HG03196 (cell line): ENCODE data around the gene SAC3D1.
A peak's percentile ranks its signal among the peaks of the same experiment; 100 is the strongest.
"Not testable (repeated sequence)": the region's sequence is repeated elsewhere in the genome, so short reads cannot be mapped to it uniquely, and the experiment has no call there.

Experiments
- ATAC-seq: cut with Tn5 transposase; IDR thresholded peaks from one replicate; pipeline ENCODE4 v1.9.1; 2021; ENCODE audit not compliant: unreplicated experiment

SAC3D1 gene

DNA sequence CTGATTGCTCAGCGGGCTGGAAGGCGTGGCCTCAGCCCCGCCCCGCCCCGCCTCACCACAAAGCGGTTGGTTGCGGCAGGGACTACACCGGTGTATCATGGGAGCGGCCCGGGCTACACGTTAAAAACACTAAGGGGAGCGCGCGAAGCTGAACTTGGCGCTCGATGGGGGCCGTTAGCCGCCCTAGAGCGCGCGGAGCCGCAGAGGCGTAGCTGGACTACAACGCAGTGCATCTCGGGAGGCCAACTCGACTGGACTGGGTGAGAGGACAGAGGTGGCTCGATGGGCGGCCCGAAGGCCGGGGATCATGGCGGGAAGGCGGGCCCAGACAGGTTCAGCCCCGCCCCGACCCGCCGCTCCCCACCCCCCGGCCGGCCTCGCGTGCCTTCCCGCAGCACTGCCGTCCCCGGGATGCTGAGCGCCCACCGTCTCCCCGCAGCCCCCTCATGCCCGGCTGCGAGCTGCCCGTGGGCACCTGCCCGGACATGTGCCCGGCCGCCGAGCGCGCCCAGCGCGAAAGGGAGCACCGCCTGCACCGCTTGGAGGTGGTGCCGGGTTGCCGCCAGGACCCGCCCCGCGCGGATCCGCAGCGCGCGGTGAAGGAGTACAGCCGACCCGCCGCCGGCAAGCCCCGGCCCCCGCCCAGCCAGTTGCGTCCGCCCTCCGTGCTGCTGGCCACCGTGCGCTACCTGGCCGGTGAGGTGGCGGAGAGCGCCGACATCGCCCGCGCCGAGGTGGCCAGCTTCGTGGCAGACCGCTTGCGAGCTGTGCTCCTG is at the start of gene SAC3D1:
SAC3D1 (plus strand) TSS at position 364 of the 776 bp plus-strand sequence; CDS start at position 447, 83 bp downstream.
- peak; percentile 79 for ATAC-seq

DNA sequence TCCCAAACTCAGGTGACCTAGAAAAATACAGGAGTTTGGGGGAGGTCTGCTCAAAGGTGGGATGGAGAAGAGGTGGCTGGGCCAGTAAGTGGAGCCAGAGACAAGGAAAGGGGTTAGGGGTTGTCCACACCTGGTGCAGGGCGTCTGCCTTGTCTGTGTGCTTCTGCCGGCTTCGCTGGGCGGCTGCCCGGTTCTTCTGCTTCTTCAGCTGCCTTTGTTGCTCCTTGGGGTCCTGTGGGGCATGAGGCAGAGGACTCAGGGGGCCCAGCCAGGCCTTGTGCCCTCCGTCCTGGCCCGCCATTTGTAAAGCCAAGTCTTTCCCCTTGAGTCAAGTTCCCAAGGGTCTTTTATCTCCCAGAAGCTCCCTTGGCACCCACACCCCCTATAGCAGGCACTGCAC is 46.7 kb upstream of the SAC3D1 start:
- no peak for ATAC-seq

DNA sequence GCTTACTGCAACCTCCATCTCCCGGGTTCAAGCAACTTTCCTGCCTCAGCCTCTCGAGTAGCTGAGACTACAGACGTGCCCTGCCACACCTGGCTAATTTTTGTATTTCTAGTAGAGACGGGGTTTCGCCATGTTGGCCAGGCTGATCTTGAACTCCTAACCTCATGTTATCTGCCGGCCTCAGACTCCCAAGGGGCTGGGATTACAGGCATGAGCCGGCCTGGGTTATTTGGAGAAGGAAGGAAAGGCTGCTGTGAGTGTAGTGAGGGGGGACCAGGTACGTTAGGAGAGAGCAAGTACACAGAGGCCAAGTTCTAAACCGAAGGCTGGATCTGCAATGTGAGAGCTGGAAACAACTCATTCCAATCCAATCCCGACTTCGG is 44.7 kb upstream of the SAC3D1 start:
- ATAC-seq, result no peak

DNA sequence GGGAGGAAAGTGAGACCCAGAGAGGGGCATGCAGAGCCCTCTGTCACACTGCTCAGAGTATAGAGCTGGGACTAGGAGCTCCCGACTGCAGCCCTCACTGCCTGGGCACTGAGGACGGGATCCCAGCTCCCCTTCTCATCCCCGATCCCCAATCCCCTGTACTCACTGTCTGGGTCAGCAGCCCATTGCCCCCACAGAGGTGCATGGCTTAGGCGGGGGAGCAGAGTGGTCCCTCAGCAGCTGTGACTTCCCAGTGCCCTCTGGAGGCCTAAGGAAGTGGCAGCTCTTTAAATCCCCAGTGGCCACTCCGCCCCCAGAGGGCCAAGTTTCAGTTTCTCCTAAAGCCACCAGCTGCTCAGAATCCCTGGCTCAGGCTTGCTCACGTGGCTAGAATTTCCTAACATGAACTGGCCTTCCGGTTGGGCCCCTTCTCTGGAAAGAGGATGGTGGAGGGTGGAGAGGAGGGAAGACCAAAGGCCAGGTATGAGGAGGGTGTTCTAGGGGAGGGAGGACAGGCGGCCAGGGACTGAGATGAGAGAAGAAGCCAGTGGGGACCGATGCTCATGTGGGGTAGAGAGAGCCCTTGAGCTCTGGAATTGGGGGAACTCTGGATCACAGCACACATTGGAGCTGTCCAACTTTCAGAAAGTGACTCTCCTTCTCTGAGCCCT is 44.2 kb upstream of the SAC3D1 start, which contains the start of gene BATF2:
BATF2 (minus strand) TSS at position 262 of the 671 bp plus-strand sequence; CDS start at position 205, 57 bp downstream.
- peak; percentile 74 for ATAC-seq

DNA sequence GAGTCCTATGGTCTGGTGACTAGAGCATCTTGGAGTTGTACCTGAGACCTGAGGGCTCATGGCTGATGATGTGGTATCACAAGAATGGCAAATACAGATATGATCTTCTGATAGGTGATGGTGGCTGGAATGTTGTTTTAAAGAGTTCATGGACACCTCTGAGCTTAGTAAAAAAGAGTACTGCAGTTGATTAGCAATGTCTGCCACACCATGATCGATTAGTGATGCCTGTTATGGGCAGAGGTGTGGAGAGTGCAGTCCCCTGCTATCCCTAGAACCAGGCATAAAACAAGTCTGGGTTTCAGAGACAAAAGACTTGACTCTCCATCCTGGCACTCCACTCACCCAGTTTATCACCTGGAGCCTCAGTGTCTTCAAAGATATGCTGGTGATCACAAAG is 42.9 kb upstream of the SAC3D1 start:
- no peak for ATAC-seq

DNA sequence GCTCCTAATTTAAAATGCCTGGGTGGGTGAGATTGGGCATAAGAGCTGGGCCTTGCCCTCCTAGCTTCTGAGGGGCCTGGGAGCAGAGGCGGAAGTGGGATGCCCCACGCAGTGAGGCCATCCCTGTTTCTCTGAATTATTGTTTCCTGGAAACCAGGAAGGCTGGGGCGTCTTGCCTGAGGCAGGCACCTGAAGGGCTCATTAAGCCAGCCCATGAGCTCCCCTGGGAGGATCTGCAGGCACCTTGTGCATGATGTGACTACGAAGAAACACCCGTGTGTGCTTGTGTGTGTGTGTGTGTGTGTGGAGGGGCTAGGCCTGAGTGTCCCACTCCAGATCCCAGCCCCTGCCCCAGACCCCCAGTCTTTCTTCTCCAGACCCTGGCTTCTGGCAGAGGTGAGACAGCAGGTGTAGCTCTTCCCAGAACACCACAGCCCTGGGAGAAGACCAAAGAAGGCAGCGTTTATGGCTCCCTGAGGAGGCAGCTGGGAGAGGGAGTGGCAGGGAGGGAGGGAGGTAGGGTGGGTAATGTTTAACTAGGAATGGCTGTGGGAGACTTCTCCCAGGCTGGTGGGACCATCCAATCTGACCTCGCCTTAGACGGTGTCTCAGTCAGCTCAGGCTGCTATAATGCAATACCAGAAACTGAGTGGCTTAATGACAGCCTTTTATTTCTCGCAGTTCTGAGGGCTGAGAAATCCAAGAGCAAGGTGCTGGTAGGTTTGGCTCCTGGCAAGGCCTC is 42.1 kb upstream of the SAC3D1 start:
- ATAC-seq, result no peak

DNA sequence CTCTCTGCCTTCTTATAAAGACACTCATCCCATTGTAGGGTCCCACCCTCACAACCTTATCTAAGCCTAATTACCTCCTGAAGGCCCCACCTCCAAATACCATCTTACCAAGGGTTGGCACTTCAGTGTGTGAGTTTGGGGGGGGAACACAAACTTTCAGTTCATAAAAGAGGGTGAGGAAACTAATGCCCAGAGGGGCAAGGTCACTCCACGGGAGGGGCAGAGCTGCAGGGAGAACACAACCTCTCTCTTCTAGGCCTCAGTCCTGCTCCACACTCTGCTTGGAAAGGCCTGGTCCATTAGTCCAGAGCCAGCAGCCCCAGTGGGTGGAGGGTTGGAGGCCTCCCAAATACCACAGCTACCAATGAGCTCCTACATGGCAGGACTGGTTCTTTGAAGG is 41.5 kb upstream of the SAC3D1 start:
- no peak for ATAC-seq

DNA sequence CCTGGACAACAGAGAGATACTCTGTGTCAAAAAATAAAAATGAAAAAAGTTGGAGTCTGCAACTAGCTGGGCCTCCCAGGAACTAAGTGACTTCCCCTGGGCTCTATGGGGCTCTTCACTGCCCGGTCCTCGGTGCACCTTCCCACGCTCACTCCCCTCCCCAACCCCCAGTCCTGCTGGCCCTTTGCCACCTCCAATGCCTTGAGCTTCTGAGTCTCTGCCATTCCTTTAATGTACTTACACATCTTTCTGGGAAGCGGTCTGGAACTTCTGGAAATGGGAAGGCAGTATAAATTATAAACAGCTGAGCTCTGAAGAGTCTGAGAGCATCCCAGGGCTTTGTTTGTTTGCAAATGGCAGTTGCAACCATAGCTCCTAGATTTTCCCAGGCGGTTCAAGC is 38.3 kb upstream of the SAC3D1 start:
- ATAC-seq, result no peak

DNA sequence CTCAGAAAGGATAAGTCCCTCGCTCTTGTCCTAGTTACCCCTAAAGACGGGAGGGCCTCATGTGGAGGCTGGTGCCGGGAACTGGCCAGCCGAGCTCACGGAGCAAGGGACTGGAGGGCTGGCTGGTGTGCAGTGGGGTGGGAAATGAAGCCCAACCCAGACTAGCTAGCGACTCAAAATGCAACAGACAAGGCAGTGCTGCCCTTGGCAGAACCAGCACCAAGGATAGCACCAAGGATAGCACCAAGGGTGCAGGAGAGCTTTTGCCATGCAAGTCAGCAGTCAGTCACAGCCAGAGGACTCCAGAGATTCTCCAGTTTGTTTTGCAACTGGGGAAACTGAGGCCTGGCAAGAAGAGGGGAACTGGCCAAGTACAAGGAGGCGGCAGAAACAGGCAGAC is 37.7 kb upstream of the SAC3D1 start:
- ATAC-seq, result no peak

DNA sequence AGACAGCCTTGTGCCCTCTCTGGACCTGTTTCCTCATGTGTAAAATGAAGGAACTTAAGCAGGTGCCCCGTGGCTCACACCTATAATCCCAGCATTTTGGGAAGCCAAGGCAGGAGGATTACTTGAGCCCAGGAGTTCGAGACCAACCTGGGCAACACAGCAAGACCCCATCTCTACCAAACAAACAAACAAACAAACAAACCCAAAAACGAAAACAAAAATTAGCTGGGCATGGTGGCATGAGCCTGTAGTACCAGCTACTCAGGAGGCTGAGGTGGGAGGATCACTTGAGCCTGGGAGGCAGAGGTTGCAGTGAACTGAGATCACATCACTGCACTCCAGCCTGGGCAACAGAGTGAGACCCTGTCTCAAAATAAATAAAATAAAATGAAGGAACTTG is 37.0 kb upstream of the SAC3D1 start:
- not testable (repeated sequence) for ATAC-seq

DNA sequence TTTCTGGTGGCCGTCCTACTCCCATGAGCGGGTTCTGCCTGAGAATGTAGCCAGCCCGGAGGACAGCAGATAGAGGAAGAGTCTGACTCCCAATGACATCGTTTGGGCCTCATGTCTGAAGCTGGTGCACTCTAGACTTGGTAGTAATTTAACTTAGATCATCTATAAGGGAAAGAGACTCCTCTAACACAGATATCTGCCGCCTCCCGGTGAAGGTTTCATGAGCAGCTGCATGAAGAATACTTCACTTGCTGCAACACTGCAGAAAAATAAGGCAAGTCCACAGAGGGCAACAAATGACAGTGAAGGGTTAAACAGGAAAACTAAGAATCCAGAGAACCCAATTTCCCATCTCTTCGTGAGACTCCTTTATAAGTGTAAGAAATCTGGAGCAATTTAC is 33.0 kb upstream of the SAC3D1 start:
- no peak for ATAC-seq

DNA sequence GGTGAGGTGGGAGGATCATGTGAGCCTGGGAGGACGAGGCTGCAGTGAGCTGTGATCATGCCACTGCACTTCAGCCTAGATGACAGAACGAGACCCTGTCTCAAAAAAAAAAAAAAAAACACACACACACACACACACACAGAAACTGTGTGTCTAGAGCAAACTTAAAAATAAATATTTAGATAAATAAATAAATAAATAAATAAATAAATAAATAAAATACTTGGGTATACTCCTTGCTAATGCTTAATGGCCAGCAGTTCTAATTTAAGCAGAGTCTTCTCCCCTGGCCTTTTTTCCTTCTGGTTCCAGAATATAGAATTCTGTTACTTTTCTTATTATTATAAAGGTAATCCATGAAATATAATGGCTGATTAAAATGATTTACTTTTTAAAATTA is 32.1 kb upstream of the SAC3D1 start:
- ATAC-seq, result no peak

DNA sequence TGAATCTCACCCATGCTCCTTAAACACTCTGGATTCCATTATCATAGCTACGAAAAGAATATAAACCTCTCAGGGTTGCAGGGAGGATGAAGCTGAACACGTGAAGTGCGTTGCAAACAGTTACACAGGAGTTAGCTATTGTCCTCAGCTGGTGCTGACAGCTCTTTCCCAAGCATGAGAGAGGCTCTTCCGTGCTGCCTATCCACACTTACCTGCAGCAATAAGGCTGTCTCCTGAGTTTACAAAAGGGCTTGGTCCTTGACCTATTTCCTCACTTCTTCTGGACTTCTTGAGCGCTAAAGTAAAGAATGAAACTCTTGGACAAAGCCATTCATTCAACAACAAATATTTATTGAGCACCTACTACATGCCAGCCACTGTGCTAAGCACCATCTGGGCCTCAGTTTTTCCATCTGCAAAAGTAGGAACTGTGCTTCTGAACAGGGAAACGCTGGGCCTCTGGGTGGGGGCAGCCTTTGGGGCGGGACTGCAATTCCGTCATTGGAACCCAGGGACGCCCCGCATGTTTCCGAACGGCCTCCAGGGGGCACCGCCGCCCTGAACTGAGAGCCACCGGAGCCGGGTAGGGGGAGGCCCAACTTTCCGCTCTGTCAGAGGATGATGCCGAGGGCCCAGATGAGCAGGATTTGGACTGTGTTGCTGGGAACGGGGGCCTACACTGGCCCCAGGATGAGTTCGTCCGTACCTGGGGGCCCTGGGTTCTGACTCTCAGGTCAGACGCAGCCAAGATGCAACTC is 27.7 kb upstream of the SAC3D1 start:
- ATAC-seq, result peak; percentile 73

DNA sequence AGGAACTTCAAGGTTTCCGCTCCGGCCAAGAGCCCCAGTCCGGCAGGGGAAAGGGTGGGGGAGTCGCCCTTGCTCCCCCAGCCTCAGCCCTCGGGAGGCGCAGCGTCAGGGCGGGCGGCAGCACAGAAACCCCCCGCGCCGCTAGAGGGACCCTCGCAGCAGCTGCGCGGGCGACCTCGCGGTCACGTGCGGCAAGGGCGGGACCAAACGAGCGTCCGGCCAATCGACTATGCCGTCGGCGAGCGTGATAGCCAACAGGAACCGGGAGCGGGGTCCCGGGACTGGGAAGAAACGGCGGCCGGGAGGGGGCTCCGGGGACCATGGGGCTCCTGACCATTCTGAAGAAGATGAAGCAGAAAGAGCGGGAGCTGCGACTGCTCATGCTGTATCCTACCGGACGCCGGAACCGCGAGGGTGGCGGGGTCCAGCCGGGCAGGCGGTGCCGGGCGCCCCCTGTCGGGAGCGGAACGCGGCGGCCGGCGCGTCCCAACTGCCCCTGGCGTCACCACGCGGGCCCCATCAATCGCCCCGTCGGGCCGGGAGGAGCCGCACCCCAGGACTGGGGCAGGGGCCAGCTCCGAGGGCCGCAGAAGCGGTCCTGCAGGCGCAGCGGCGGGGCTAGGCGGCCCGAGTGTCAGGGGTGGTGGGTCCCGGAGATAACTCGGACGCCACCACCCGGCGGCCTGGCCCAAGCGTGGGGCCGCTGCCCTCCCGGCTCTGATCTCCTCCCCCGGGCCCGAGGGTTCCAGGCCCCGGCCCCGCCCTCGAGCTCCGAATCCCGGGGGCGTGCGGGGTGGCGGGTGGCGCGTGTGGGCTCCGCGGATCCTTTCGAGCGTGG is 26.9 kb upstream of the SAC3D1 start, which contains the start of gene ARL2:
ARL2 (plus strand) TSS at position 273 of the 838 bp plus-strand sequence; CDS start at position 321, 48 bp downstream.
- ATAC-seq, result peak; percentile 68

DNA sequence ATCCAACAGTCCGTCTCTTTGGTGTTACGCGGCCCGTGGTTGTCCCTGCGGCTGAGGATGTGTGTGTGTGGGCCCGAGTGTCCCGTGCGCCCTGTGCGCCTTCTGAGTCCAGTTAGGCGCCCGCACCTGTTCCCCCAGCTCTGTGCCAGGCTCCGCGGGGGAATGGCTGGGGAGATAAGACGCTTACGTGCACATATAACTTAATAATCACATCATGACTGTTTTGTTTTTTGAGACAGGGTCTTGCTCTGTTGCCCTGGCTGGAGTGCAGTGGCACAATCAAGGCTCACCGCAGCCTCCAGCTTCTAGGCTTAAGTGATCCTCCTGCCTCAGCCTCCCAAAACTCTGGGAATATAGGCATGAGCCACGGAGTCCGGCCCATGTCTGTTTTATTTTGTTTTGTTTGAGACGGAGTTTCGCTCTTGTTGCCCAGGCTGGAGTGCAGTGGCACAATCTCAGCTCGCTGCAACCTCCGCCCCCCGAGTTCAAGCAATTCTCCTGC is 26.2 kb upstream of the SAC3D1 start:
- no peak for ATAC-seq

DNA sequence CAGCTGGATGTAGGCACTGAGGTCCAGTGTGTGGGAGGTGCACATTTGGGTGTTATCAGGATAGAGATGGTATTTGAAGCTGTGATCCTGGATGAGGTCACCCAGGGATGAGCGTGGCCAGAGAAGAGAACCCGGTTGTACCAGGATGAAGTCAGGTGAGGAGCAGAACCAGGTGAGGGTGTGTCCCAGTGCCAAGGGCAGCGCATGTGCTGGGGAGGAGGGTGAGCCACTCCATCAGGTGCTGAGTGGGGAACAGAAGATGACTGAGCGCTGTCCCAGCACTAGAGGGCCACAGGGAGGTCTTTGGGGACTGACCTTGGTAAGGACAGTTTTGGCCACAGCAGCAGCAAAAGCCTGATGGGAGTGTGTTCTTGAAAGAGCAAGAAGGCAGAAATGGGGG is 24.3 kb upstream of the SAC3D1 start:
- ATAC-seq, result no peak

DNA sequence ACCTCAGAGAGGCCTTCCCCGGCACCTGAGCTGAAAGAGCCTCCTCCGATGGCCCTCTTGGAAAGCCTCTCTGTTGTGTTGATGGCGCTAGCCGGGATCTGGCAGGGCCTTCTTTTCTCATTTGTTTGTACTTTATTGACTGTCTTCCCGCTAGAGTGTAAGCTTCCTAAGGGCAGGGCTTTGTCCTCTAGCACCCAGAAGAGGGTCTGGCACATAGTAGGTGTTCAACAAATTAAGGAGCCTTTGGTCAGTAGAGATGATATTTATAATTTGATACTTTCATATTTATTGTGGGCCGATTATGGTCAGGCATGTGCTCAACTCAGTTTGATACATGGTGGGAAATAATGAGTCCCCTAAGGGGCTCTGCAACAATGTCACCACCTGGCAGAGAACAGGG is 23.1 kb upstream of the SAC3D1 start:
- no peak for ATAC-seq

DNA sequence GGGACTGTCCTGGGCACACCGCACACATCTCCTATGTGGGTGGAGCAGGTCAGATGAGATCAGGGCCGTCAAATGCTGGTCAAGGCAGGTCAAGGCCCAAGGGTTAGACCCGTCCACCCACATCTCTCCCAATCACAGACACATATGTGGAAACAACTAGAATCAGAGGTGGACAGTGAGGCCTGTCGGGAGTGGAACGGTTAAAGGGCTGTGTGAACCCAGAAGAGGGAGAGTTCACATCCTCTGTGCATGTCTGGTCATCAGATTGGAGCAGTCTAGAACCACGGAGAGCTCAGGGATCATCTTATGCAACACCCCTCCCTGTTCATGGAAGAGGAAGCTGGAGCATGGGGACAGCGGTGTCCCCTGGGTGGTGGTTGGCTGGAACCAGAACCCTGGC is 21.2 kb upstream of the SAC3D1 start:
- no peak for ATAC-seq

DNA sequence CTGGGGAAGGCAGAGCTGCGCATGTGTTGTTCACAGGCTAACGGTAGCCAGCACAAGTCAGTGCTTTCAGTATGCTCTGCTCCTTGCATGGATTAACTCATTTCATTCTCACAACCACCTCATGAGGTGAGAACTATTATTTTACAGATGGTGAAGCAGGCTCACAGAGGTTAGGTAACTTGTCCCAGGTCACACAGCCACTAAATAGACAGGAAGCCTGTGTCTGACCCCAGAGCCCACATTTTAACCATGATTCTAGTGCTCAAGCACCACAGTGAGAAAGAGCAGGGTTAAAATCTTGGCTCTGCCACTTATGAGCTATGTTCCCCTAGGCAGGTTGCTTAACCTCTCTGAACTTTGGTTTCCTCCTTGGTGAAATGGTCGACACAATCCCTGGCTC is 20.0 kb upstream of the SAC3D1 start:
- ATAC-seq, result no peak

DNA sequence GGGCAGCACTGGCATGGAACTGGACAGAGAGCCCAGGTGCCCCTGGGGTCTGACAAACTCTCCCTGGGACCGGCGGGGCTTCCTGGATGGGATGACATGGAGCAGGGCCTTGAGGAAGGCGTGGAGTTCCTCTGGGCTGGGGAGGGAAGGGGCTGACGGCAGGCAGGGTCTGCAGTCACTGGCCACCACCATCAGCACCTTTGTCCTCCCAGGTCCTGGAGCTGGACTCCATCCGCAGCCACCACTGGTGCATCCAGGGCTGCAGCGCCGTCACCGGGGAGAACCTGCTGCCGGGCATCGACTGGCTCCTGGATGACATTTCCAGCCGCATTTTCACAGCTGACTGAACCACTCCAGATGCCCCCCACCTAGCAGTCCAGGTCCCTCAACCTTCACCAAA is 19.5 kb upstream of the SAC3D1 start:
- no peak for ATAC-seq
